ENCODE measurements around the gene F12. TPM values are rescaled to one million over a fixed set of nuclear protein-coding genes. Genes with fewer than 3 reads are reported as not detected.

The F12 gene
- total RNA-seq, 1 donor from 2014 or later, result not detected

DNA sequence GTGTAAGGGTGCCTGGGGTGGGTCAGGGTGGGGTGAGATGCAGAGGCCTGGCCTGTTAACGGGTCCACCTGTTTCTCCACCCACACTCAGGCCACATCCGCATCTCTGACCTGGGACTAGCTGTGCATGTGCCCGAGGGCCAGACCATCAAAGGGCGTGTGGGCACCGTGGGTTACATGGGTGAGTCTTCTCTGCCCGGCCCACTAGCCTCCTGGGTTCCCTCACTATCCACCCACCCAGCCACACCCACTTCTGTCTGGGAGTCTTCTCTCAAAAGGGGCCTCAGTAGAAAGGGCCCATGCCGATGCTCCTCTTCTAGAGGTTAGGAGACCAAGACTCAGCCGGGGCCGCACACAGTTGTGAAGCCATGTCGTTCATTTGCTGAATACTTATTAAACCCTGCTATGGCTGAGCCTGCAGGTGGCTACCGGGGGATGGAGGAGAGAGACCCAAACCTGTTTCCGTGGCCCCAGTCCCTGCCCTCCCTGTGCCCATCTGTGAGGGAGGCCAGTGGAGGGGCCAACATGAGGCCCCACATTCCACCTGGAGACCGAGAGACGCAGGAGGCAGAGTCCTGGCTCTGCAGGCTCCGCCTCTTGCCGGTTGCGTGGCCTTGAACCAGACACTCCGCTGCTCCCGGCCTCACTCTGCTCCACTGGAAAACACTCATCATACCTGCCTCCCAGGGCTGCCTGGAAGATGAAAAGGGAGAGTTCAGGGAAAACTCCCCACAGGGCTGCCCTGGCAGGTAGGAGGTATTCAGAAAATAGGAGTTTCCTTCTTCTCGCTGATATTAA lies 25.8 kb upstream of the F12 start:
- ATAC-seq (ENCODE audit: poor library complexity) (no peak), DNase-seq (no peak)
- intact Hi-C loops (cut with DNase I), result no loop called here

DNA sequence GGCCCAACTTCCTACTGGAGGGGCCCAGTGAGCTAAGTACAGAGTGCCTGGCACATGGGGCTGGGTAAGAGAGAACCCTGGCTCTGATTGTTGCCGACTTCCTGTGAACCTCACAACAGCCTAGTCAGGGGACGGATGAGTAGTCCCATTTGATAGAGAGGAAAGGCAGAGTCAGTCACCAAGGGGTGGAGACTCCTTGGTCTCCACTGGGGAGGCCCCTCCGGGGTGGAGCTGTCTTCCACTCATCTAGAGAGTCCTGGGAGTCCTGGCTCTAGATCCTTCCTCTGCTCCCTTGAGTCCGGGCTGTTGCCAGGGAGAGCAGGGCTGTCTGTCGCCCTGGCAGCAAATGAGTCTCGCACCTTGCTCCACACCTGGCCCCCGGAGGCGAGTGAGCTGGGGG lies 25.1 kb upstream of the F12 start:
- ATAC-seq (ENCODE audit: poor library complexity) (no peak), DNase-seq (no peak)
- intact Hi-C loops (cut with DNase I), result no loop called here

DNA sequence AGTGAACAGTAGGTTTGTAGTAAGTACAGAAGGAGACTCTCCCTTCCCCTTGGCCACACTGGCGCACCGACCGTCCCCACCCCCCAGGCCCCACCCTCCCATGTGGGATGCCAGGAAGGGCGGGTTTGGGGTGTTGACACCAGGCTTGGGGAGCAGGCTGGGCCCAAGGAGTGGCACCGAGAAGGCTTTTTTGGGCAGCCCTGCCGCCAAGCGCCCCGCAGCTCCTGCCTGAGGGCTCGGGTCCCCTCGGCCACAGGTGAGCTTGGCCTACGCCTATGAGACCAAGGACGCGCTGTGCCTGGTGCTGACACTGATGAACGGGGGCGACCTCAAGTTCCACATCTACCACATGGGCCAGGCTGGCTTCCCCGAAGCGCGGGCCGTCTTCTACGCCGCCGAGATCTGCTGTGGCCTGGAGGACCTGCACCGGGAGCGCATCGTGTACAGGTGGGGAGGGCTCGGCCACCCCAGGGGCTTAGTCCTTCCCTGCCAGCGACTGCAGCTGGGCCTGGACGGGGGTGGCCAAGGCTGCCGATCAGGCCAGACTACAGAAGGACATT lies 24.4 kb upstream of the F12 start:
- ATAC-seq (ENCODE audit: poor library complexity), result no peak
- no peak for DNase-seq
- intact Hi-C loops (cut with DNase I), result no loop called here

DNA sequence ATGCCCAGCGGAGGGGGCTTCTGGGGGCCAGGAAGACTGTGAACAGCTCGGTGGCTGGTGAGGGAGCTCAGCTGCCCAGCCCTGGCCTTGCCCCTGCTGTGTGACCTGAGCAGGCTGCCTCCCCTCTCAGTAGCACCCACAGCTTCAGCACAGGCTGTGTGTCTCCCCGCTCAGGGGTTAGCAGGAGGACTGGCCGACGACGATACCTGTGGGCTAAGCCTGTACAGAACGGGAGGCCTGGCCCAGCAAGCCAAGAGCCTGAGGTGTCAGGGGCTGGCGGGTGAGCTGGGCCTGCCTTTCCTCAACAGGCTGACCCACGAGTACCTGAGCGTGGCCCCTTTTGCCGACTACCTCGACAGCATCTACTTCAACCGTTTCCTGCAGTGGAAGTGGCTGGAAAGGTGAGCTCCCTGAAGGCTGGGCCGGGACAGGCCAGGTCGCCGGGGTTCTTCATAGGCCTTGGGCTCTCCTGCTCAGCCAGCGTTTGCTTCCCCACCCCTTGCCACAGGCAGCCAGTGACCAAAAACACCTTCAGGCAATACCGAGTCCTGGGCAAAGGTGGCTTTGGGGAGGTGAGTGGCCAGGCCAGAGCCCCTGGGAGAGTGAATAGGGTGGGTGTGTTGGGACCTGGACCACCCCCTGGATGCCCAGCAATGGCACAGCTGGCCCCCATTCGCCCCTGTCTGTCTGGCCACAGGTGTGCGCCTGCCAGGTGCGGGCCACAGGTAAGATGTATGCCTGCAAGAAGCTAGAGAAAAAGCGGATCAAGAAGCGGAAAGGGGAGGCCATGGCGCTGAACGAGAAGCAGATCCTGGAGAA lies 23.7 kb upstream of the F12 start:
- DNase-seq, result no peak

DNA sequence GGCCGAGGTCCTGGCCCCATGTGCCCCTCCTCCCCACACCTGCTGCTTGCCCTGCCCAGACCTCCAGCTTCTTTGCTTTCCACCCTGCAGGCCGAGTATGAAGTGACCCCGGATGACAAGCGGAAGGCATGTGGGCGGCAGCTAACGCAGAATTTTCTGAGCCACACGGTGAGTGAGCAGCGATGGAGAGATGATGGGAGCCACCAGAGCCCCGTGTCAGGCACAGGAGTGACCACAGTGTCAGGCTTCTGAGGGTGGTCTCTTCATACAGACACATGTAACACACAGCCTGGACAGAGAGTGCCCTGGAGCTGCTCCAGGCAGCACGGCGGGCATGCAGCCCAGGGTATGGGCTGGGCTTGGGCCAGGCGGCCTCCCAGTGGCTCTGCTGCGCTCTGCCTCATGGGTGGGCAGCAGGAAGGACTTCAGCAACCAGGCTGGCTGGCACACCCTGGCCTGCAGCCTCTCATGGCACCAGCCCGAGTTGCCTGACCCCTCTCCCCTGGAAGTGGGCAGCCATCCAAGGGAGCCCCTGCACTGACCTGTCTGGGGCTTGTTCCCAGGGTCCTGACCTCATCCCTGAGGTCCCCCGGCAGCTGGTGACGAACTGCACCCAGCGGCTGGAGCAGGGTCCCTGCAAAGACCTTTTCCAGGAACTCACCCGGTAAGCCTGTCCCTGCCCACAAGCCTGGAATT lies 22.9 kb upstream of the F12 start:
- DNase-seq (peak; percentile 71), ATAC-seq (ENCODE audit: poor library complexity) (peak; percentile 81)
- intact Hi-C loops (cut with DNase I), result no loop called here

More for the DNA sequence above, 23.7 kb upstream of the F12 start:
- intact Hi-C loops (cut with DNase I), result no loop called here
- ATAC-seq (ENCODE audit: poor library complexity), result no peak

DNA sequence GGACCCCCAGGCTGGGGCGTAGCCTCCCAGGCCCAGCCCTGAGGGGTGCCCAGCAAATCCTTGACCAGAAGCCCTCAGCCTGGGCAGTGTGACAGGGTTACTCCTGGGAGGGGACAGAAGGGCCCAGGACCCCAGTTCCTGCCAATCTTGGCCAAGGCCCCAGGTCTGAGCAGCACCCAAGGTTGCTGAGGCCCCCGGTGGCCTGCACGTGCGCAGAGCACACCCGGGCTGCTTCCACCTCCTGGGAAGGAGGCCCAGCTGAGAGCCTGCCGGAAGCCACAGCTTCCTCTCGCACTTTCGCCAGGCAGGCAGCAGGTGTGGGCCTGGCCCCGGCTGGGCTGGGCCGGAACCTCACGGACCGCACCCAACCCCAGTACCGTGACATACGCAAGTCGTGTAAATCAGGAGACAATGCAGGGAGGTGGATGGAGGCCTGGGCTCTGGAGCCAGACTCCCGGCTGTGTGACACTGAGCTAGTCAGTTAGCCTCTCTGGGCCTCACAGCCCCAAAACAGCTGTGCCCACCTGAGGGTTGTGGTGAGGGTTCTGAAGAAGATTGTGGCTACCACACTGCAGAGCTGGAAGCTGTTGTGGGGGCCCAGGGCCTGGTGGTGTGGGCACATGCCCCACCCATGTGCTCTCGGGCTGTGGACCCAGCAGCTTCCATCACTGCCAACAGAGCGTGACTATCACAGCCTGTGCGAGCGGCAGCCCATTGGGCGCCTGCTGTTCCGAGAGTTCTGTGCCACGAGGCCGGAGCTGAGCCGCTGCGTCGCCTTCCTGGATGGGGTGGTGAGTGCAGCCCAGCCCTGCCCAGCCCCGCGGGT lies 22.2 kb upstream of the F12 start:
- ATAC-seq (ENCODE audit: poor library complexity) (peak; percentile 6), DNase-seq (peak; percentile 67)
- intact Hi-C loops (cut with DNase I), result no loop called here

DNA sequence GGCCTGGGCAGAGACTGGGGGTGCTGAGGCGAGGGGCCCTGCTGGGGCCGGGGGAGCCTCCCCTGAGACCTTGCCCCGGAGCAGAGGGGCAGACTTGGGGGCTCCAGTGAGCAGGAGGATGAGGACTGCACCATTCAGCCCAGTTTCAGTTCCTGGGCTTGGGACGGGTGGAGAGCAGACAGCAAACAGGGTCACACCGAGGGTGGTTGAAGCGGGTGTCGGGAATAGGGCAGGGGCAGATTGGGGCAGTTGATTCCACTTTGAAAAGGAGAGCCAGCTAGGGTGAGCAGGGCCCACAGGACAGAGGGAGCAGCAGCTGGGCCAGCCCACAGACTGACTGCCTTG lies 21.6 kb upstream of the F12 start:
- DNase-seq, result no peak
- intact Hi-C loops (cut with DNase I), result no loop called here
- no peak for ATAC-seq (ENCODE audit: poor library complexity)

DNA sequence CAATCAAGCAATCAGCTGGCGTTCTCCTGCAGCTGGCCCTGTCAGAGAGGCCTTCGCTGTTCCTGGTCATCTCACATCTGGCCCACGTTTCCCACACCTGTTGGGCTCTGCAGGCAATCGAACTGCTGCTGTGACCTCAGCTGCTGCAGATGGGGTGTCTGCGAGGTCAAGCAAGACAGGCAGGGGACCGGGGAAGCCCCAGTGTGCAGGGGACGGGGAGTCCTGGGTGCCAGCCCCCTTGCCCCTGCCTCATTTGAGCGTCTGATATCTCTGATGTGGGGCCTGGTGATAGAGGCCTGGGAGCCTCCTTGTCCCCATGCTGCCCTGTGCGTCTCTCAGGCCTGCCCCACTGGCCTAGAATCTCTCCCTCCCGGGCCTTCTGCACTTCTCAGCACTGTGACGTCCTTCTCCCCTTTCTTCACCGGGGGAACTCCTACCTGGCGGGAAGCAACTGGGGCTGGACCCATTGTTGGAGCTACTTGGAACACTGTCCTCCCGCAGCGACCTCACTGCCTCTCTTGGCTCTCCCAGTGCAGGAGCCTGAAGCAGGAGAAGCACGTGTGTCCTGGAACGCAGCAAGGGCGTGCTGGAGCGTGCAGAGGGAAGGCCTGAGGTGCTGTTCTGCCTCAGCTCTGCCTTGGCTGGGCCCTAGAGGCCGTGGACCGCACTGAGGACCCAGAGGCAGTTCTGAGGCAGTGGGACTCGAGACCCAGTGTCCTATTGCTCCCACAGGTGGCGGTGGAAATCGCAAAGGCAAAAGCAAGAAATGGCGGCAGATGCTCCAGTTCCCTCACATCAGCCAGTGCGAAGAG lies 21.0 kb upstream of the F12 start:
- intact Hi-C loops (cut with DNase I), result no loop called here
- ATAC-seq (ENCODE audit: poor library complexity), result no peak
- no peak for DNase-seq

DNA sequence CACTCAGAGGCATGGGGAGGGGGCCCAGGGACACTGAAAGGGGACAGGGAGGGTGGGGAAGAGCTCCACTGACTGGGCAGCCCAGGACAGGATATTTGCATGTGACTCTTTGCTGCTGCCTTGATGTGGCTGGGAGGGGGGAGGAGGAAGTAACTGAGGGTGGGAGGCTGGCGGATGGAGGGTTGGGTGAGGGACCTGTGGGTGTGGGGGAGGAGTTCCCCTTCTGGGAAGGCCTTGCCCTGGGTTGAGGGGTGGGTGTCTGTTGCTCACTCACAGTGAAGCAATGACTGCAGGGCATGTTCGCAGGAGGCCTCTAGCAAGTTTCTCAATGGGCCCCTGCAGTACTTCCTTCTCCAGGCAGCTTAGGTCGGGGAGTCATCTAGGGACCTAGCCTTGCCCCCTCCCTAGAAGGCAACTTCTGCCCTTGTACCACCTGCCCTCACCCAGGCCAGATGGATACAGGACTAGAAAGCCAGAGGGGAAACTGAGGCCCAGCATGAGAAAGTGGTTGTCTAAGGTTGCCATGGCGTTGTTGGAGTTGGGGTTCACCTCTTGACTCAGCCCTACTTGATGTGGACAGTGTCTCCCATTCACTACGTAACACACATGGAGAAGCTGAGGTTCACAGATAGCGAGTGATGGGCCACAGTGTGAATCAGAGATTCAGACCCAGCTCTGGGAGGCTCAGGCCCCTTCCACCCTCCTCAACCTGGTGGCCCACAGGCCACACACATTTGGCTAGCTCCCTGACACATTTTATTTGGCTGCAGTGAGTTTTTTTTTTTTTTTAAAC lies 20.1 kb upstream of the F12 start:
- DNase-seq (peak; percentile 83), ATAC-seq (ENCODE audit: poor library complexity) (no peak)
- intact Hi-C loops (cut with DNase I), result no loop called here

DNA sequence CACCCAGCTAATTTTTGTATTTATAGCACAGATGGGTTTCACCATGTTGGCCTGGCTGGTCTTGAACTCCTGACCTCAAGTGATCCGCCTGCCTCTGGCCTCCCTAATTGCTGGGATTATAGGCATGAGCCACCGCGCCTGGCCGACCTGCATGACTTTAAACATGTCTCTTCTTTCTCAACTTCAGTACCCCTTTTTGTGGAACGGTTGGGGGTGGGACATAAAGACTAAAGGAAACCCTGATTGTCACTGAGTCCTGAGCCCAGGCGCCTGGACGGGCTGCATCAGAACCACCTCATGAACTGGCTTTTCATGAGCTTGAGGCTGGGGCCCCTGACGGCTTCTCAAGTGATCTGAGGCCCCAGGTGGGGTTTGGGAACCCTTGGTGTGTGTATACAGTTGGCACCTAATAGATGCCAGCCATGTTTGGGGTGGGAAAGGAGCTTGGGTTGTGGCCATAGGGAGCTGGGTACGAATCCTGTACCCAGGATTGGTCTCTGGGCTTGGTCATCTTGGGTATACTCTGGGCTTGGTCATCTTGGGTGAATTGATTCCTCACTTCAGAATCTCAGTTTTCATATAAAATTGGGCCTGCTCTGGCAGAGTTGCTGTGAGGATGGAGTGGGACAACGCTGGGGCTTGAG lies 19.3 kb upstream of the F12 start:
- ATAC-seq (ENCODE audit: poor library complexity), result no peak
- no peak for DNase-seq
- intact Hi-C loops (cut with DNase I), result no loop called here

DNA sequence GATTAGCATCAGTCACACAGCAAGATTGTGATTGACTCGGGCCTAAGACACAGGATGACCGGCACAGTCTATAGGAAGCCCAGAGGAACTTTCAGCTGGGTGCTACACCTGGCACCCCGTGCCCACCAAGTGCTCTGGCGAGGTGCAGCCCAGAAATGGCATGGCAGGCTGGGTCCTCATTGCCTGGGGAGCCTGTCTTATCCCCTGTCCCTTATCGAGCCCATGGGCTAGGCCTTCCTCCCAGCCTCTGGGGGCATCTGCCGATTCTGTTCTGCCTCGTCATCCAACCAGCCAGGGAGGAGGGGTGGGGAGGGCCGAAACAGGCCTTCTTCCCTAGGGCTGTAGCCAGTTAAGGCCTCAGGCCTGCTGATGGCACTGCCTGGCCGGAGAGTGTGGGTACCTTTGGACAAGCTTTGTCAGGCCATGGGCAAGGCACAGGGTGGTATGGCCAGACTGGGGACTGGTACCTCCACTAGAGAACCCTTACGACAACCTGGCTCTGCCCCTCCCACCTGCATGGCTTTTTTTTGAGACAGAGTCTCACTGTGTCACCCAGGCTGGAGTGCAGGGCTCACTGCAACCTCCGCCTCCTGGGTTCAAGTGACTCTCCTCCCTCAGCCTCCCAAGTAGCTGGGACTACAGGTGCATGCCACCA lies 18.7 kb upstream of the F12 start:
- intact Hi-C loops (cut with DNase I), result no loop called here
- no peak for DNase-seq
- ATAC-seq (ENCODE audit: poor library complexity), result no peak

DNA sequence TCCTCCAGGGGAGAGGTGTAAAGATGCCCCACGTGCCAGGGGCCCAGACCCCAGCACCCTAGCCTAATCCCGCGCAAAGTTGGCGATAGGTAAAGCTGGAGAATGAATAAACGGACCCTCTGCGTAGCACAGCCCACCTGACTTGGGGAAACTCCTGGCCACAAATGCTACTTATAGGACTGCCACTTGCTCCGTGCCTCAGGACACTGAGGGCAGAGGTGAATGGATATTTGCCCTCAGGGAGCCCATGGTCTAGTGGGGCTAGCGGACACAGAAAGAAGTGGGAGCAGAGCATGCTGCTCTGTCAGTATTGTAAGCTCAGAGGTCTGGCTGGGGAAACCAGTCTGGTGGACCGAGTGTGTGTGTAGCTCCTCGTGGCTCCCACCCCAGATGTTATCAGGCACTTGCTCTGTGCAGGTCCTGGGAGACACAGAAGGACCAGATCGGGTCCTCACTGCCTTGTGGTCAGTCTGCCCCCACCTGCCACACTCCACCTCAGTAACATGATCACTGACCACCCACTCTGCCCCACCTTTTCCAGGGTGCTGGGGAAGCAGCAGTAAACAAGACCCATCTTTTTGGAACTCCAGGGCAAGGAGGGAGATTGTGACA lies 18.0 kb upstream of the F12 start:
- DNase-seq, result no peak
- ATAC-seq (ENCODE audit: poor library complexity), result no peak
- intact Hi-C loops (cut with DNase I), result no loop called here

DNA sequence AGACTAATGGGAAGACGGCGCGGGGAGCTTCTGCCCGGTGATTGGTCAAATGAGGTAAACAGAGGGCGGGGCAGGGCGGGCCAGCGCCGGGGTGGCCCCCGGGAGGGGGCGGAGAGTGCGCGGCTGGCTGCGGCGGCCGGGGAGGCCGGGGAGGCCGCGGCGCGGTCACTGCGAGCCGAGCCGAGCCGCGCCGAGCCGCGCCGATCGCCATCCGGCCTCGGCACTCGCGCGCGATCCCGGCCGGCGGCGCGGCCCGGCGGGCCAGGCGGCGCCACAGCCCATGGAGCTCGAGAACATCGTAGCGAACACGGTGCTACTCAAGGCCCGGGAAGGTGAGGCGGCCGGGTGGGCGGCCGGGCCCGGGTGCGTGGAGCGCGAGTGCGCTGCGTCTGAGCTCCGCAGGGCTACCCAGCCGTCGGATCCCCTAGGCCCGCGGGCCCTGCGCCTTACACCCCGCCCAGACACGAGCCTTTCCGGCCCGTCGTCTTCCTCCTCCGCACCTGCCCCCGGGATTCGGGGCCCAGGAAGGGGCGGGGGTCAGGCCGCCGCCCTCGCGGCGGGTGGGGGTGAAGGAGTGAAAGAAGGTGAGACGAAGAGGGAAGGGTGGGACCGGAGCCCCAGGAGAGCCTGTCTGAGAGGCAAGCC lies 17.3 kb upstream of the F12 start, which contains the start of gene GRK6:
TSS of gene GRK6 (plus strand) at position 111 of the 645 bp plus-strand sequence. CDS start at position 281, 170 bp downstream.
- DNase-seq (peak; percentile 62), ATAC-seq (ENCODE audit: poor library complexity) (no peak)
- intact Hi-C loops (cut with DNase I), result no loop called here

DNA sequence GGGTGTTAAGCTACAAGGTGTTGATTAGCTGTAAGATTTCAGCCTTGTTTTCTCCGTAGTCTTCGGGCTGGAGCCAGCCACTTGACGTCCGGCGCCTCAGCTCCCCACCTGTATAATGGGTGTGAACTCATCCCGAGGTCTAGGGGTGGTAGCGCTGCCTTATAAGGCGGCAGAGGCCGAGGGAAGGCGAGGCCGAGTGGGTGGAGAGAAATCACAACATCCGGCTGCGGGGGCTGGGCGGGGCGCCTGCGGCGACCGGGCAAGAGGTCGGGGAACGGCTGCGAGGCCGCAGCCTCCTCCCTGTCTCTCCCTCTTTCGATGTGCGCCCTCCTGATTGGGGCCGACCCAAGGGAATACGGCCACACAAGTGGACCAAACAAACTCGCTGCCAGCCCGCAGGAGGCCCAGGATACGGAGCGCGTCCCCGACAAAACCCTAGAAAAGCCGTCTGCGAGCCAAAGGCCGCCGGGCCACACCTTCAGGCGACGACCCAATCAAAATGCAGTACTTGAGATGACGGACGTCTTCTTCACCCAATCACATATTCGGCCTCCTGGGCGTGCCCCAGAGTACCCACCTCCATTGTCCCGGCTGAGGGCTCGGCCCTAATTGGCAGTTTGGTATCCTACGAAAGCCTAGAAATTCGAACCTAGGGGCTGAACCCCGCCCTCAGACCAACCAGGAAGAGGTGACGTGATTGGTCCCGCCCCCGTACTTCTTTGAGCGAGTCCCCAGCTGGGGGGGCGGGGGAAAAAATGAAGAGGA lies 16.6 kb upstream of the F12 start:
- intact Hi-C loops (cut with DNase I), result no loop called here
- ATAC-seq (ENCODE audit: poor library complexity) (peak; percentile 96), DNase-seq (peak; percentile 100)

All from Right ventricle myocardium superior (tissue), 1 donor.